Measurements from ENCODE around the gene TFPI2. TPM values are rescaled to one million over a fixed set of nuclear protein-coding genes. Genes with fewer than 3 reads are reported as not detected.

TFPI2 gene
- total and polyA plus RNA-seq, 4 donors = 3.9 to 11.8 (median 6.7) TPM

- H3K4me3 ChIP-seq = no peak overlapping the region
- no peak overlapping the region for H3K27ac ChIP-seq (ENCODE audit: low read depth in 1 of 2, low read length in 1 of 2)
- no peaks in the 10 kb centered on the region for H3K27me3 ChIP-seq (ENCODE audit: control insufficient read depth in 3 of 3, insufficient read depth in 3 of 3, low read length in 2 of 3)
- no peak for DNase-seq
- no peaks in the 10 kb centered on the region for H3K9me3 ChIP-seq (ENCODE audit: control insufficient read depth in 4 of 4, insufficient read depth in 3 of 4, low read length in 3 of 4)
- TF ChIP-seq CTCF (IDR thresholded peaks at IDR 0.05; ENCODE audit: control extremely low read depth, extremely low read depth) = no peak
- no peak overlapping the region for H3K9ac ChIP-seq (ENCODE audit: insufficient read depth in 1 of 2, low read length in 2 of 2)
- H3K4me1 ChIP-seq (ENCODE audit: control insufficient read depth in 5 of 5, insufficient read depth in 5 of 5, low read length in 5 of 5) = no peaks in the 10 kb centered on the region
- no peaks in the 10 kb centered on the region for H3K36me3 ChIP-seq (ENCODE audit: control insufficient read depth in 4 of 4, insufficient read depth in 4 of 4, low read length in 4 of 4)
- 89 to 94% methylated on average over 1 of the region's 1 CpG for WGBS, 2 donors
- ATAC-seq (ENCODE audit: insufficient read depth, low FRiP score) = no peak
Measured at GRCh38 chr7:93835702-93836101, 54.9 kb downstream of the TFPI2 start.

Small RNA genes lying within 50 kb of the gene (small RNA-seq; reads per million reads assigned to genes)
- not detected for gene AC002076.2 (ENCODE audit: low replicate concordance)

Other genes with a start within 250 kb of the TFPI2 start
- not detected for gene GNGT1, start 15.8 kb upstream of the TFPI2 start, total RNA-seq
- gene GNGT1, start 15.8 kb upstream of the TFPI2 start, polyA plus RNA-seq = not detected
- gene GNG11, start 31.0 kb upstream of the TFPI2 start, total RNA-seq = 10 to 100 TPM; 18.4 to 31.8 TPM
- gene GNG11, start 31.0 kb upstream of the TFPI2 start, polyA plus RNA-seq = 10 to 100 TPM; 21.9 to 39.0 TPM
- gene BET1, start 113.6 kb upstream of the TFPI2 start, total RNA-seq = 10 to 100 TPM; 19.7 to 45.4 TPM
- gene BET1, start 113.6 kb upstream of the TFPI2 start, polyA plus RNA-seq = 10 to 100 TPM; 17.6 to 21.7 TPM

All from lung (tissue), 13 donors.